ENCODE results near the gene ARMC8.

The ARMC8 gene

GRCh38 chr3:138310494-138310893 lies 123.4 kb downstream of the ARMC8 start:
- no peak for DNase-seq

GRCh38 chr3:138314751-138315150 lies 127.7 kb downstream of the ARMC8 start:
- no peak for DNase-seq

DNA sequence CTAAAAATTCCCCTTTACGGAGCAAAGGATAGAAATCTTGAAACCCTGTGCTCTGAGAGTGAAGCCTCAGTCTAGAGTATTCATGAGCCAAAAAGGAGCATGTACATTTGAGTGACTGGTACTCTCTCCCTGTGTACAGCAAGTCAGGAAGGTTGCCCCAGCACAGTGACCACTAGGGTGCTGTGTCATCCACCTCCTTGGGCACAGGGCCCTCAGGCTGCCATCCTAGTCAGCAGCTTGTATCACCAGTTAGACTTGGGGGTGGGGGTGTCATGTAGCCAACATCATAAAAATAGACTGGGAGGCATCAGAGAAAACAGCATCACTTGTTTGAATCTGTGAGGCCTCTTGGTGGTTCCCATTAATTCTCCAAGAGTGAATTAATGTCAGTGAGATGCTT lies 130.6 kb downstream of the ARMC8 start:
- no peak for DNase-seq

- no peak for DNase-seq
Measured at GRCh38 chr3:138323971-138324370, 136.9 kb downstream of the ARMC8 start.

DNA sequence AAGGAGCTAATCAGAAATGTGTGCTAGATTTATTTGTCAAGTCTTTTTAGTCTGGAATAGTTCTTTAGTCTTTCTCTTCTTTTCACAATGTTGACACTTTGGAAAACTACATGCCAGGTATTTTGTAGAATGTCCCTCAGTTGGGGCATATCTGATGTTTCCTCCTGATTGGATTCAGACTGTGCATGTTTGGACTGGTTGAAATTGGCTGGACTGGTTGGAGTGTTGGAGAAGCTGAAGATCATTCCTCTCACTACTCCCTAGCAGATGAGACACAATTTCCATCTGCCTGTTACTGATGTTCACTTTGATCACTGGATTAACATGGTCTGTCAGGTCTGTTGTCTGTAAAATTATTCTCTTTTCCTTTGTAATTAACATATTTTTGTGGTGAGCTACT lies 138.9 kb downstream of the ARMC8 start:
- DNase-seq, result no peak

GRCh38 chr3:138326866-138327595 lies 139.9 kb downstream of the ARMC8 start:
- no peak for DNase-seq

- no peak for DNase-seq
Measured at GRCh38 chr3:138327831-138328230, 140.7 kb downstream of the ARMC8 start.

GRCh38 chr3:138328341-138328740 lies 141.2 kb downstream of the ARMC8 start:
- DNase-seq, result no peak

DNA sequence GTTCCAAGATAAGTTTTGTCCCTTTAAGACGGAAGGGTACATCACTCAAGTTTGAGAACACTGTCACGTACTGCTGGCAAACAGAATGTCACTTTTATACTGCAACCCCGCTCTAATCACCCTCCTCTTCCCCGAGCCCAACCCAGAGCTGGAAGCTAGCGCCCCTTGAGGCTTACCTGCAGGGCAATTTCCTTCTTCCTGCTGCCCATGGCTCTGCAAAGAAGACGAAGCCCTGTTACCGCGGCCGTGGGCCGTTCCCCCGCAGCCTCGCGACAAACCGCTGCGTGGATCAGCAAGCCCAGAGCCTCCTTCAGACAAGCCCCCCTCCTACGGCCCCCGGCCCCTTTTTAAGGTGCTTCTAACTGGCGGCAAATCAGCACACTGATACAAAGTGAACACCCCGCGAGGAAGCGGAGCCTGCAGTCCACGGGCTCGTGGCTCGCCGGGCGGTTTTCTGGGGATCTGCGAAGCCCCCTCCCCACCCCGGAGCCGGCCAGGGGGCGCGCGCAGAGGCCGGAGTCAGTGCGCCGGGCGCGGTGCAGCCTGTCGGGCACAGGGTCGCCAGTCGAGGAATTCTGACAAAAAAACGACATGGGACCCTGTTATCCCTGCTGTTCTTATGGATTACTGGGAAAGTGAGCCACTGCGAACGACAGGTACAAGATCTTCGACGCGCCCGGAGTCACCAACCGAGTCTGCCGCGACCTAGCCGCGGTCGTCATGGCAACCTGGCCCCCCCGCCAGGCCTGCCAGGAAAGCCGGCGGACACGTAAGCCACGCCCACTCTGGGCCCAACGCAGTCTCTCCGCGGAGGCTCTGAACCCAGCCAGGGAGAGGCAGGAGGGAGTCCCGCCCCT lies 142.3 kb downstream of the ARMC8 start, which contains the start of gene NME9:
Gene NME9, minus strand, starts transcription at position 725 of the 857 bp plus-strand sequence. Its CDS starts 516 bp downstream, at position 209.
- DNase-seq, result peak; percentile 75

GRCh38 chr3:138329984-138330293 lies 142.8 kb downstream of the ARMC8 start:
- DNase-seq, result no peak

GRCh38 chr3:138331143-138331894 lies 144.2 kb downstream of the ARMC8 start:
- no peak for DNase-seq

GRCh38 chr3:138332472-138333073 lies 145.5 kb downstream of the ARMC8 start:
- DNase-seq, result no peak

GRCh38 chr3:138334608-138335007 lies 147.5 kb downstream of the ARMC8 start:
- DNase-seq, result no peak

DNA sequence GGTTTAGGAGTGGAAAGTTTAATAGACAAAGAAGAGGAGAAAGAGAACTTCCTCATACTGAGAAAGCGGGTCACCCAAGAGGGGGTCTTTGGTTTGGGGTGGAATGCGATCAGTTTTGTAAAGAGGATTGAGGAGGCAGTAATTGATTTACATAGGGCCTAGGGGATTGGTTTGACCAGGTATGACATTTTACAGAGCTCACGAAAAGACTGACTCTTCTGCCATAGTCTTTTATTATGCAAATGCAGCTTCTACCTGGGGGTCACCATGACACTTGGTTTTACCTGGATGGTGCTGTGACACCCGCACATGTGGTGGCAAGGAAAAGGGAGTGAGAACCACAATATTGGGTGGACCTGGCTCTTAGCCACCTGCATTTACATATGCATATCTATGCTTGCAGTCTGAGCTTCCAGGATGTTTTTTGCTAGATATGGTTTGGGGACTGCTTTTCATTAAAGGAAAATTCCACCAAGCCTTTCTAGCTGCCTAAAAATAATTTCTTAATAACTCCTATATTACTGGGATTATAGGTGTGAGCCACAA lies 149.4 kb downstream of the ARMC8 start:
- DNase-seq, result no peak

DNA sequence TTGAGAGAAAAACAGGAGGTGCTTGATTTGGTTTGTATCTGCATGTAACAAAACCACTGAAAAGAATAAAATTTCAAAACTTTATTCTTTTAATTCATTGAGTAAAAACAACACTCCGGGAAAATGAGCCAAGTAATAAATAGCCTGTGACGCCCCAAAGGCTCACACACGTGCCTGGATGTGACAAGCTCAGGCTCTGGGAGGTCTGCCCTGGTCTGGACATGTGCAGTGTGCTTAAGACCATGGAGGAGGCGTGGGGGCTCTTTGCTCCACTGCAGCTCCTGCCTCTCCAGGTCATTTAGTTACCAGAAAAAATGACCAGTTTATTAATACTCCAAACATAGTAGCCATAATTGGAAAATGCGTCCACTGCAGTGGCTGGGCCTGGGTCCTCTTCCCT lies 151.1 kb downstream of the ARMC8 start:
- no peak for DNase-seq

- no peak for DNase-seq
Measured at GRCh38 chr3:138338811-138339210, 151.7 kb downstream of the ARMC8 start.

- DNase-seq, result no peak
Measured at GRCh38 chr3:138340511-138340910, 153.4 kb downstream of the ARMC8 start.

- no peak for DNase-seq
Measured at GRCh38 chr3:138344754-138345153, 157.7 kb downstream of the ARMC8 start.

Measured in NCI-H510A (cell line).